HepG2 (cell line): ENCODE results near the gene NR3C2. TPM values are rescaled to one million over a fixed set of nuclear protein-coding genes. Genes with fewer than 3 reads are reported as not detected.

ENCODE experiments used
- ATAC-seq: fragments of 200-7000 bp; cut with Tn5 transposase; 3 replicates; pipeline ENCODE4 v1.9.1; 2020; ENCODE audit warnings: mild to moderate bottlenecking, moderate library complexity
- BruUV-seq: library from RNA; stranded (reverse); fragments of 400-500 nt; replicated peaks from 2 replicates; lab custom pipeline; 2021; lab: Mats Ljungman, UMichigan
- CTCF ChIA-PET: fragments of 300-600 bp; formaldehyde crosslinking; extraction: SDS; loops from one replicate; lab custom pipeline; 2021; ENCODE audit warnings: low total read pairs, inconsistent platforms, low intra/inter-chr PET ratio; lab: Yijun Ruan, JAX
- POLR2A ChIA-PET: fragments of 350-600 bp; sonication (Branson Sonifier 250); formaldehyde crosslinking; loops from one replicate; lab custom pipeline; 2020; ENCODE audit warnings: antibody characterized with exemption, inconsistent platforms; lab: Yijun Ruan, JAX
- DNase-seq: peaks from one replicate; pipeline ENCODE4 v3.0.0-alpha.2; 2015; ENCODE audit warnings: low spot score
- FAIRE-seq: peaks from 3 replicates; lab custom pipeline; 2011; peaks lifted over from hg19 to GRCh38; lab: Jason Lieb, UNC
- H2AFZ ChIP-seq: one replicate; pipeline ENCODE4 v1.6.1; 2011; ENCODE audit warnings: low read length, inconsistent platforms
- H3K27ac ChIP-seq: fragments of 300-600 bp; 3 replicates; pipeline ENCODE4 v1.8.0; 2011; ENCODE audit warnings: mixed run types, mild to moderate bottlenecking, mixed read lengths, low read length, inconsistent platforms; ENCODE audit not compliant: insufficient read depth; ENCODE audit errors: extremely low read length
- H3K27me3 ChIP-seq, 2 experiments: fragments of 200-600 bp in 1 of 2; 2 replicates in 1 of 2; 3 replicates in 1 of 2; pipeline versions ENCODE4 v1.6.0 to v1.8.0; 2011; ENCODE audit warnings: low read length in 2 of 2, mild to moderate bottlenecking in 2 of 2, moderate library complexity in 2 of 2, inconsistent platforms in 1 of 2; ENCODE audit not compliant: insufficient read depth in 2 of 2, control insufficient read depth in 1 of 2
- H3K36me3 ChIP-seq, 2 experiments: fragments of 200-600 bp in 1 of 2; replicated peaks in 1 of 2; 2 replicates in 1 of 2; 3 replicates in 1 of 2; pipeline versions ENCODE4 v1.5.1 to v1.8.0; 2011; ENCODE audit warnings: low read length in 2 of 2, inconsistent platforms in 1 of 2; ENCODE audit not compliant: insufficient read depth in 2 of 2, control insufficient read depth in 1 of 2
- H3K4me1 ChIP-seq: 2 replicates; pipeline ENCODE4 v1.5.1; 2012; ENCODE audit warnings: low read length, inconsistent platforms; ENCODE audit not compliant: insufficient read depth
- H3K4me2 ChIP-seq: 2 replicates; pipeline ENCODE4 v1.6.0; 2011; ENCODE audit warnings: low read depth, low read length, inconsistent platforms
- H3K4me3 ChIP-seq, 3 experiments: fragments of 200-600 bp in 1 of 3; sonication (generic), shearing (Covaris generic) in 1 of 3; replicated peaks in 1 of 3; 2 replicates each; pipeline ENCODE4 v1.5.1; 2011 to 2016; ENCODE audit warnings: low read length in 3 of 3, inconsistent platforms in 2 of 3, low read depth in 2 of 3, mild to moderate bottlenecking in 2 of 3, control low read depth in 1 of 3, mixed read lengths in 1 of 3; ENCODE audit not compliant: insufficient read depth in 1 of 3
- H3K79me2 ChIP-seq: one replicate; pipeline ENCODE4 v1.6.1; 2011; ENCODE audit warnings: low read length, inconsistent platforms; ENCODE audit not compliant: insufficient read depth
- H3K9ac ChIP-seq: 2 replicates; pipeline ENCODE4 v1.6.0; 2011; ENCODE audit warnings: mild to moderate bottlenecking, low read depth, low read length, inconsistent platforms; ENCODE audit not compliant: insufficient read depth
- H3K9me3 ChIP-seq: 2 replicates; pipeline ENCODE4 v1.5.1; 2012; ENCODE audit warnings: mild to moderate bottlenecking, low read length
- H4K20me1 ChIP-seq: 2 replicates; pipeline ENCODE4 v1.6.0; 2011; ENCODE audit warnings: inconsistent platforms, mild to moderate bottlenecking, low read length, moderate library complexity; ENCODE audit not compliant: insufficient read depth
- AHR ChIP-seq: IDR thresholded peaks from 2 replicates; pipeline ENCODE4 v1.6.1; 2018; ENCODE audit warnings: missing genetic modification reagents, missing compliant biosample characterization
- ARID4A ChIP-seq: sonication (generic); formaldehyde crosslinking; IDR thresholded peaks from 2 replicates; pipeline ENCODE4 v1.5.0; 2020; ENCODE audit warnings: mild to moderate bottlenecking, missing genetic modification reagents, borderline replicate concordance
- NBN ChIP-seq: fragments of 450-650 bp; conservative IDR thresholded peaks from 2 replicates; pipeline ENCODE4 v1.6.1; 2017
- SIN3B ChIP-seq: fragments of 150-350 bp; IDR thresholded peaks from 2 replicates; pipeline ENCODE4 v1.6.1; 2014; ENCODE audit warnings: low read length
- TFDP1 ChIP-seq: IDR thresholded peaks from 2 replicates; pipeline ENCODE4 v1.6.1; 2016; ENCODE audit warnings: missing compliant biosample characterization, missing genetic modification reagents, borderline replicate concordance
- TRIM24 ChIP-seq: sonication (generic); formaldehyde crosslinking; IDR thresholded peaks from 2 replicates; pipeline ENCODE4 v1.8.0; 2022; ENCODE audit warnings: mild to moderate bottlenecking, missing genetic modification reagents
- YEATS4 ChIP-seq: sonication (generic); formaldehyde crosslinking; IDR thresholded peaks from 2 replicates; pipeline ENCODE4 v1.4.0; 2020; ENCODE audit warnings: missing genetic modification reagents, borderline replicate concordance
- ZBTB34 ChIP-seq: sonication (generic); formaldehyde crosslinking; IDR thresholded peaks from 2 replicates; pipeline ENCODE4 v1.8.0; 2022; ENCODE audit warnings: mild to moderate bottlenecking, missing genetic modification reagents
- ZBTB39 ChIP-seq: sonication (generic); formaldehyde crosslinking; IDR thresholded peaks from 2 replicates; pipeline ENCODE4 v1.5.0; 2020; ENCODE audit warnings: missing genetic modification reagents
- ZNF143 ChIP-seq: sonication (generic); formaldehyde crosslinking; IDR thresholded peaks from 2 replicates; pipeline ENCODE4 v1.4.0; 2020; ENCODE audit warnings: missing genetic modification reagents
- ZNF235 ChIP-seq: sonication (generic); formaldehyde crosslinking; IDR thresholded peaks from 2 replicates; pipeline ENCODE4 v1.8.1; 2023; ENCODE audit warnings: mild to moderate bottlenecking, missing genetic modification reagents, borderline replicate concordance
- ZNF292 ChIP-seq: sonication (generic); formaldehyde crosslinking; IDR thresholded peaks from 2 replicates; pipeline ENCODE4 v1.8.1; 2022; ENCODE audit warnings: mild to moderate bottlenecking, low read depth, missing genetic modification reagents, borderline replicate concordance
- ZNF577 ChIP-seq: sonication (generic); formaldehyde crosslinking; IDR thresholded peaks from 2 replicates; pipeline ENCODE4 v1.4.0; 2020; ENCODE audit warnings: mild to moderate bottlenecking, low read depth, missing genetic modification reagents, borderline replicate concordance
- ZNF678 ChIP-seq: sonication (generic); formaldehyde crosslinking; IDR thresholded peaks from 2 replicates; pipeline ENCODE4 v1.4.0; 2020; ENCODE audit warnings: mild to moderate bottlenecking, missing genetic modification reagents
- ZNF737 ChIP-seq: sonication (generic); formaldehyde crosslinking; IDR thresholded peaks from 2 replicates; pipeline ENCODE4 v1.5.0; 2020; ENCODE audit warnings: missing genetic modification reagents, mild to moderate bottlenecking, borderline replicate concordance
- ZNF790 ChIP-seq: sonication (generic); formaldehyde crosslinking; IDR thresholded peaks from 2 replicates; pipeline ENCODE4 v1.8.0; 2022; ENCODE audit warnings: missing genetic modification reagents, mild to moderate bottlenecking, borderline replicate concordance
- WGBS: methylation state at CpG from one replicate; pipeline ENCODE4 v1.1.6; 2017; ENCODE audit warnings: low lambda C conversion rate; 5-methylcytosine and 5-hydroxymethylcytosine counted together
- in situ Hi-C: cut with HindIII; loops from 2 replicates; pipeline ENCODE4 v1.10.0; 2017; ENCODE audit warnings: low pct_unique_long_range_greater_than_20kb; ENCODE audit not compliant: extremely low pct_ligation_motif_present
- intact Hi-C: fragments of 100-400 bp; cut with micrococcal nuclease; formaldehyde crosslinking; loops from one replicate; pipeline ENCODE4 v1.10.0; 2022; ENCODE audit not compliant: unreplicated experiment
- polyA plus RNA-seq, 8 experiments: library from polyadenylated mRNA; depleted of rRNA in 3 of 8; stranded (reverse) in 7 of 8; unstranded in 1 of 8; fragments of >200 nt; fragmentation: Illumina TruSeq in 4 of 8; extraction: Trizol in 4 of 8; gene quantifications; 2 replicates each; pipeline versions ENCODE4 v1.2.1 to v1.2.3, GENCODE V29; 2011 to 2016; ENCODE audit warnings: low read depth in 4 of 8, missing spikeins in 1 of 8, mixed read lengths in 1 of 8; ENCODE audit not compliant: insufficient read depth in 1 of 8
- total RNA-seq, 5 experiments: library from RNA; depleted of rRNA; stranded (reverse); fragments of >200 nt; fragmentation: Illumina TruSeq; extraction: Trizol; gene quantifications; 2 replicates each; pipeline ENCODE4 v1.2.3, GENCODE V29; 2016; ENCODE audit warnings: low read depth in 1 of 5

Gene NR3C2
- total and polyA plus RNA-seq, 2 of the 13 experiments (the other 11 are each of a cell fraction or from before 2014, with no cell fraction given): 0.26 to 0.46 TPM

- ChIA-PET POLR2A (no interaction called here), CTCF (no interaction called here)
- FAIRE-seq: no peak
- Histone ChIP-seq H4K20me1 (no peaks in the 10 kb centered on the region), H3K27ac (no peak overlapping the region), H3K79me2 (no peaks in the 10 kb centered on the region), H3K4me1 (no peaks in the 10 kb centered on the region), H2AFZ (no peak overlapping the region), H3K4me3 (no peak overlapping the region), H3K36me3 (no peaks in the 10 kb centered on the region), H3K9me3 (peaks cover 7% of the 10 kb centered on the region), H3K4me2 (no peak overlapping the region), H3K9ac (no peak overlapping the region), H3K27me3 (no peaks in the 10 kb centered on the region)
- no TSS peak for BruUV-seq
- no peak for DNase-seq
- ATAC-seq: no peak
- intact Hi-C loops (no loop called here), in situ Hi-C loops (no loop called here)
- 13% methylated on average over 3 of the region's 3 CpGs for WGBS
- no peak for TF ChIP-seq AHR (CRISPR knock-in tag)
- TF ChIP-seq ZNF678: no peak
- no peak for TF ChIP-seq YEATS4 (CRISPR knock-in tag)
- no peak for TF ChIP-seq NBN
- TF ChIP-seq TRIM24 (CRISPR knock-in tag): no peak
- no peak for TF ChIP-seq ZNF737
- TF ChIP-seq ZNF143 (CRISPR knock-in tag): no peak
- no peak for TF ChIP-seq SIN3B
- no peak for TF ChIP-seq ZBTB39 (CRISPR knock-in tag)
- TF ChIP-seq ZNF235: no peak
- no peak for TF ChIP-seq ZNF790 (CRISPR knock-in tag)
- TF ChIP-seq ZBTB34 (CRISPR knock-in tag): no peak
- TF ChIP-seq ARID4A (CRISPR knock-in tag): no peak
- TF ChIP-seq TFDP1 (CRISPR knock-in tag): no peak
- no peak for TF ChIP-seq ZNF577 (CRISPR knock-in tag)
- no peak for TF ChIP-seq ZNF292 (CRISPR knock-in tag)
Measured at GRCh38 chr4:148118633-148119032, 323.6 kb downstream of the NR3C2 start.
